Pons (tissue), 1 donor: ENCODE measurements around the gene IGF2BP2.
"Not testable (repeated sequence)": the region's sequence is repeated elsewhere in the genome, so short reads cannot be mapped to it uniquely, and the experiment has no call there.

Source experiments
- DNase-seq: peaks from one replicate; pipeline ENCODE4 v3.0.0-alpha.2; 2016; ENCODE audit warnings: low spot score

The IGF2BP2 gene

GRCh38 chr3:185659942-185660921, 164.6 kb downstream of the IGF2BP2 start:
- peak; percentile 81 for DNase-seq

GRCh38 chr3:185658943-185659342, 165.9 kb downstream of the IGF2BP2 start:
- no peak for DNase-seq

DNA sequence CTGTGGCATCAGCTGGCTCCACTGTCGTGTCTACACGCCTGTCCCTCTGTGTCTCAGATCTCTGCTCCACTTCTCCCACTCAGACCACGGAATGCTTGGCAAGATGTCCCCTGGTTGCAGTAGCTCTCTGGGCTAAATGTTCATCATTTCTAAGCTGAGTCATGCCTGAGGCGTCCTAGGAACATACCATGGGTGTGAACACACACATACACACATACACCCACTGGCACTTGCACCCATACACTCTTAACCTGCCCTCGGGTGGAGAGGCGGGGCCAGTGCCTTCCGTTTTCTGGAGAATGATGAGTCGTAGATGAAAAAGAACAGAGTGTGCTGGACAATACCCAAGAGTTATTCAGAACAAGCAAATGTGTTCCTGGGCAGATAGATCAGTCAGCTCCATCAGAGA, 166.3 kb downstream of the IGF2BP2 start:
- no peak for DNase-seq

GRCh38 chr3:185657691-185658503, 166.9 kb downstream of the IGF2BP2 start:
- no peak for DNase-seq

- no peak for DNase-seq
These were observed 167.6 kb downstream of the IGF2BP2 start for GRCh38 chr3:185657211-185657610.

- peak; percentile 67 for DNase-seq
These were observed 168.5 kb downstream of the IGF2BP2 start for GRCh38 chr3:185656321-185656840.

DNA sequence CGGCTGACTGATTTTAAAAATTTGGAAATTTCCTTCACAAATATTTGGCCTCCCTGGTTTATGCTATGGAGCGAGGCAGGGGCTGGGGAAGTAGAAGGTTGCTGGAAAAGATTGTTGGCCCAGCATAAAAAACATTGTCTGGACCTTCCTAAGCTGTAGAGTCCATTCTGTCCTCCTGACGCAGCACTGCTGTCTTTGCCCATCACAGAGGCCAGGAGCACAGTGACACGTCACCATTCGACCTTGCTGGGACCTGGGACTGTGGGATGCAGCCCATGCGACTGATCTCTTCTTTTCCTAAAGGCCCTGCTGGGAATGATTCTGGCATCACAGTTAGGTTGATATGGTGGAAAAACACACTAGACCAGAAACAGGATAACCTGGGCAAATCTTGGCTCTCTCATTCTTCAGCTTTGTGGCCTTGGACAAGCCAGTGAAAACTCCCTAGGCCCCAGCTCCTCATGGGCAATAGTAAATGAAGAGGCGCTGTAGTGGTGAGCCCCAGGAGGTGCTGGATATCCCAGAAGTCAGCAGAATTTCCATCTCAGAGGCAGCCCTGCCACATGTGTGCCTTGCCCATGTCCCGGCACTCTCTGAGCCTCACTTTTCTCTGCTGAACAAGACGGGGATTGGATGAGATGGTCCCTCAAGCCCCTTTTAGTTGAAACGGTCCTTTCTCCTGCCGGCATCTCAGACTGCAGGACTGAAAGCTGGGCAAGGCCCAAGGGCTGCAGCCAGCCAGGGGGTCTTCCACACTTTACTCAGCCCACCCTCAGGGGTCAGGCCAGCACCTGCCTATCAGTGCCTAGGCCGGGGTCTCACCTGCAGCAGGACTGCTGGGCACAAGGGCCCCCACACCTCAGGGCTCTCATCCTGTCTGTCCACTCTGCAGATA, 169.2 kb downstream of the IGF2BP2 start:
- no peak for DNase-seq

GRCh38 chr3:185654758-185655145, 170.1 kb downstream of the IGF2BP2 start:
- no peak for DNase-seq

- DNase-seq, result no peak
These were observed 170.7 kb downstream of the IGF2BP2 start for GRCh38 chr3:185653949-185654757.

GRCh38 chr3:185651971-185652370, 172.9 kb downstream of the IGF2BP2 start:
- DNase-seq, result no peak

- no peak for DNase-seq
These were observed 175.4 kb downstream of the IGF2BP2 start for GRCh38 chr3:185649414-185649813.

DNA sequence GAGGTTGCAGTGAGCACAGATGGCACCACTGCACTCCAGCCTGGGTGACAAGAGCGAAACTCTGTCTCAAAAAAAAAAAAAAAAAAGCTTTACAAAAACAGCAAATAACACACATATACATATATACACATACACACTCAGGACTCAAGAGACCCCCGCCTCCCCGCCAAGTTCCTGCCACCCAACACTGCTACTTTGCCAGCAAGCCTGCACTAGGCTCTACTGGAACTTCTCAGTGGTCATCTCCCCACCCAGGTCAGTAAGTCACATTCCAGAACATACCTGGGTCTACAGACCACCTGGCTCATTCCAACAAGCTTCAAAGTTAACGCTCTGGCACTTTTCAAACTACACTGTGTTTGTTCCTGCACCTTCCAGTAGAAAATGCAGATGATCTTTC, 176.4 kb downstream of the IGF2BP2 start:
- DNase-seq, result no peak

DNA sequence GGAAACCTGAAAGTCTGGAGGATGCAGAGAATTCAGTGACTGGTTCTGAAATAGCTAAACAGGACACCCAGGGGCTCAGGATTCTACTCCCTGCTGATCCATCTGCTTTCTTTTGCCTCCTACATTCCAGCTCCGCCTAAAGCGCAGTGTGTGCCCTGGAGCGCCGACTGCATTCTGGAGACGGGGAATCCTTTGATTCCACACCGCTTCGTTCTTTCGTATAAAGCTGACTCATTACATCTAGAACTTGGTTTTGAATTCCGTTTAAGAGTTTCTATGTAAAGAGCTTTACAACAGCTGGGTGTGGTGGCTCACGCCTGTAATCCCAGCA, 177.0 kb downstream of the IGF2BP2 start:
- DNase-seq, result no peak

- no peak for DNase-seq
These were observed 177.5 kb downstream of the IGF2BP2 start for GRCh38 chr3:185647134-185647879.

GRCh38 chr3:185646382-185647133, 178.3 kb downstream of the IGF2BP2 start:
- DNase-seq, result no peak

DNA sequence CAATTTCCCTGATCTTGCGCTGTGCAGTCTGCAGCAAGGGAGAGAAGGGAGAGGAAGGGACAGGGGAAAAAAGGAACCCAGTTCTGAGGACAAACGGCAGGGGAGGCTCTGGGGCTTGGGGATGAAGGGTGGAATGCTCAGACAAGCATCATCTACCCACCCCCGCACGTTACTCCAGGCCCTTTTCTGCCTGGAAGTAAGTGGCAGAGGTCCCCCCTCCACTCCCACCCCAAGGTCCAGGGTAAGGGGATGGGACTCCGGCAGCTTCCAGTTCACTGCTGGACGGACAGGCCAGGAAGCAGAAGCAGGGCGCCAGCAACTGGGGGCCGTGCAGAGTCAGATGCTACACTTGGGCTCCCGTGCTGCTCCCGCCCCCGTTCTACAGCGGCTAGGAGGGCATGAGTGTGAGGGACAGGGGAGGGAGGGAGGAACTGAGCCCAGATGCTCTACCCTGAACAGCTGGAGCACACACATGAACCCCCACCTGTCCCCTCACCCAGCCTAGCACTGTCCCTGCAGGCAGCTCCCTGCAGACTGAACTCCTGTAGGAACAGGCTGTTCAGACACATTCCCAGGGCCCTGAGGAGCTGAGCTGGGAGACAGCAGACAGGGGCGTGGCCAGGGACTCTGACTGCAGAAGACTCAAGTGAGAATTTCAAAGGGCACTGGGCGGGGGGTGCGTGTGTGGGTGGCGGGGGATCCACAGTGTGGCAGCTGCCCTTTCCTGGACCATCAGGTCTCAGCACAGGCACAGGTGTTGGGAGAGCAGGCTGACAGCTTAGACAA, 179.1 kb downstream of the IGF2BP2 start:
- no peak for DNase-seq

DNA sequence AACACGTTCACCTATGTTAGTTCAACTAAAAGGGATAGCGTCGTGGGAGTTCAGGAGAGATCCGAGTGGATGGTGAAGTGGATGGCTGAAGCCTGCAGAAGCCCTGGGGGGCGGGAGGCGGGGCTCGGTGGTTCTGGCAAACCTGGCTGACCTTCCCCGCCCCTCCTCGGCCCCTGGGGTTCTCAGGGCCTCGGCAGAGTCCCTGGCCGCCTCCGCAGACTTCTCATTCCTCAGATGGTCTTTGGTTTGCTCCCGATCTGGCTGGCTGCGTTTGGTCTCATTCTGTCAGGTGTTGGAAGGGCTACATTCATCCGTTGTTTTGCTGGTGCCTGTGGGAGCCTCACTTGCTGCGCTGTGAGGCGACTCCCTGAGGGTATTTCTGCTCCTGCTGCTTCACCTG, 179.7 kb downstream of the IGF2BP2 start:
- DNase-seq, result not testable (repeated sequence)

DNA sequence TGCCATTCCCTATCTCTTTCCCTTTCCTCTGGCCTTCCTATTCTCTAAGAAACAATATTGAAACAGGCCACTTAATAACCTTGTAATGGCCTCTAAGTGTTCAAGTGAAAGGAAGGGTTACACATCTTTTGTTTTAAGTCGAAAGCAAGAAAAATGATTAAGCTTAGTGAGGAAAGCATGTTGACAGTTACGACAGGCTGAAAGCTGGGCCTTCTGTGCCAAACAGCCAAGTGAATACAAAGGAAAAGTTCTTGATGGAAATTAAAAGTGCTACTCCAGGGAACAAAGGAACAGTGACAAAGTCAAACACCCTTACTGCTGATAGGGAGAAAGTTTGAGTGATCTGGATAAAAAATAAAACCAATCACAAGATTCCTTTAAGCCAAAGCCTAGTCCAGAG, 184.5 kb downstream of the IGF2BP2 start:
- DNase-seq, result no peak
